K562 (cell line): Measurements from ENCODE around the gene CBX3. TPM values are rescaled to one million over a fixed set of nuclear protein-coding genes. Genes with fewer than 3 reads are reported as not detected.

ENCODE experiments used
- ARID2 ChIP-seq: fragments of 450-650 bp; IDR thresholded peaks from 2 replicates; pipeline ENCODE4 v1.6.1; 2017; ENCODE audit warnings: antibody characterized with exemption, mild to moderate bottlenecking
- CBX2 ChIP-seq: fragments of 200-600 bp; sonication (generic); IDR thresholded peaks from one replicate; pipeline ENCODE4 v1.6.1; 2012; ENCODE audit warnings: mild to moderate bottlenecking, low read length, inconsistent platforms; ENCODE audit not compliant: insufficient read depth, poor library complexity, severe bottlenecking
- CBX8 ChIP-seq: fragments of 200-600 bp; sonication (generic); IDR thresholded peaks from 2 replicates; pipeline ENCODE4 v1.6.1; 2012; ENCODE audit warnings: borderline replicate concordance, mixed run types, low read depth, mild to moderate bottlenecking, moderate library complexity, mixed read lengths, low read length, control low read depth, inconsistent platforms; ENCODE audit not compliant: poor library complexity, severe bottlenecking; ENCODE audit errors: extremely low read depth
- CHAMP1 ChIP-seq: fragments of 450-650 bp; IDR thresholded peaks from 2 replicates; pipeline ENCODE4 v1.6.1; 2016; ENCODE audit warnings: mild to moderate bottlenecking
- CHD1 ChIP-seq: fragments of 200-600 bp; sonication (generic); IDR thresholded peaks from one replicate; pipeline ENCODE4 v1.6.1; 2012; ENCODE audit warnings: mild to moderate bottlenecking, moderate library complexity, low read length, inconsistent platforms
- CHD4 ChIP-seq: fragments of 200-600 bp; sonication (generic); IDR thresholded peaks from 3 replicates; pipeline ENCODE4 v1.6.1; 2012; ENCODE audit warnings: low read depth, mild to moderate bottlenecking, mixed read lengths, low read length, inconsistent platforms; ENCODE audit not compliant: insufficient read depth, insufficient replicate concordance, poor library complexity, severe bottlenecking
- DNMT1 ChIP-seq: fragments of 450-650 bp; IDR thresholded peaks from 2 replicates; pipeline ENCODE4 v1.6.1; 2016; ENCODE audit warnings: antibody characterized with exemption, mild to moderate bottlenecking
- ELF1 ChIP-seq: fragments of 200-800 bp; sonication (Bioruptor generic); IDR thresholded peaks from 2 replicates; pipeline ENCODE4 v1.6.1; 2016; ENCODE audit warnings: missing genetic modification characterization, missing compliant biosample characterization
- EP400 ChIP-seq: fragments of 450-650 bp; IDR thresholded peaks from 2 replicates; pipeline ENCODE4 v1.6.1; 2017; ENCODE audit warnings: antibody characterized with exemption, mild to moderate bottlenecking, moderate library complexity
- ESRRB ChIP-seq: fragments of 250-450 bp; sonication (Bioruptor Pico); IDR thresholded peaks from 2 replicates; pipeline ENCODE4 v1.5.0; 2020; ENCODE audit warnings: mild to moderate bottlenecking, moderate library complexity, borderline replicate concordance
- FIP1L1 ChIP-seq: fragments of 200-400 bp; formaldehyde crosslinking; IDR thresholded peaks from 2 replicates; pipeline ENCODE4 v1.6.1; 2018; ENCODE audit warnings: mild to moderate bottlenecking, low read depth, low read length; ENCODE audit not compliant: poor library complexity, severe bottlenecking
- FOXJ2 ChIP-seq: fragments of 200-800 bp; sonication (Bioruptor generic); IDR thresholded peaks from 2 replicates; pipeline ENCODE4 v1.6.1; 2016; ENCODE audit warnings: missing genetic modification characterization, missing compliant biosample characterization
- FOXJ3 ChIP-seq: sonication (generic); formaldehyde crosslinking; IDR thresholded peaks from 2 replicates; pipeline ENCODE4 v1.4.0; 2020; ENCODE audit warnings: mild to moderate bottlenecking, missing genetic modification reagents
- FUS ChIP-seq: fragments of 200-400 bp; formaldehyde crosslinking; optimal IDR thresholded peaks from 2 replicates; pipeline ENCODE3; 2017; ENCODE audit warnings: low read depth, low read length
- HBP1 ChIP-seq: fragments of 450-650 bp; formaldehyde crosslinking; IDR thresholded peaks from 2 replicates; pipeline ENCODE4 v1.4.0; 2022; ENCODE audit warnings: missing genetic modification characterization
- HIVEP1 ChIP-seq: fragments of 250-450 bp; sonication (Bioruptor Pico); IDR thresholded peaks from 2 replicates; pipeline ENCODE4 v1.4.0; 2020; ENCODE audit warnings: mild to moderate bottlenecking
- KLF6 ChIP-seq: fragments of 250-450 bp; sonication (Bioruptor Pico); IDR thresholded peaks from 2 replicates; pipeline ENCODE4 v1.4.0; 2020; ENCODE audit warnings: mild to moderate bottlenecking, moderate library complexity, borderline replicate concordance
- MYNN ChIP-seq, 2 experiments: sonication (generic); formaldehyde crosslinking in 1 of 2; IDR thresholded peaks; 2 replicates each; pipeline versions ENCODE4 v1.5.0 to v1.6.1; 2016 to 2020; ENCODE audit warnings: antibody characterized with exemption in 1 of 2, missing genetic modification reagents in 1 of 2
- NR1H2 ChIP-seq: sonication (generic); formaldehyde crosslinking; IDR thresholded peaks from 2 replicates; pipeline ENCODE4 v1.4.0; 2020; ENCODE audit warnings: mild to moderate bottlenecking, missing genetic modification reagents
- POLR2H ChIP-seq: IDR thresholded peaks from 2 replicates; pipeline ENCODE4 v1.6.1; 2016; ENCODE audit warnings: missing genetic modification characterization, low read depth, mild to moderate bottlenecking, control low read depth, missing compliant biosample characterization, moderate library complexity
- RFX5 ChIP-seq: IDR thresholded peaks from 2 replicates; pipeline ENCODE4 v1.6.1; 2011; ENCODE audit warnings: low read depth, mild to moderate bottlenecking, improper control_type of control experiment, low read length
- STAT5B ChIP-seq: fragments of 250-450 bp; sonication (Bioruptor Pico); IDR thresholded peaks from 2 replicates; pipeline ENCODE4 v1.8.0; 2021; ENCODE audit warnings: mild to moderate bottlenecking, inconsistent platforms
- U2AF1 ChIP-seq: fragments of 200-400 bp; formaldehyde crosslinking; optimal IDR thresholded peaks from 2 replicates; pipeline ENCODE3; 2017; ENCODE audit warnings: mild to moderate bottlenecking, low read depth, low read length, moderate library complexity
- XRCC4 ChIP-seq: IDR thresholded peaks from one replicate; pipeline ENCODE4 v1.6.1; 2011; ENCODE audit not compliant: insufficient read depth, insufficient read length; ENCODE audit errors: extremely low read depth
- ZKSCAN3 ChIP-seq: fragments of 250-450 bp; sonication (Bioruptor Pico); IDR thresholded peaks from 2 replicates; pipeline ENCODE4 v1.4.0; 2020
- ZNF696 ChIP-seq: fragments of 250-450 bp; sonication (Bioruptor Pico); conservative IDR thresholded peaks from 2 replicates; pipeline ENCODE4 v1.4.0; 2020; ENCODE audit warnings: mild to moderate bottlenecking, moderate library complexity
- ZNF778 ChIP-seq: fragments of 450-650 bp; formaldehyde crosslinking; IDR thresholded peaks from 2 replicates; pipeline ENCODE4 v1.4.0; 2020; ENCODE audit warnings: mild to moderate bottlenecking, moderate library complexity
- polyA plus RNA-seq, 8 experiments: library from polyadenylated mRNA; depleted of rRNA in 4 of 8; stranded (reverse) in 5 of 8; unstranded in 3 of 8; fragments of >200 nt; fragmentation: Nextera tagmentation in 2 of 8; fragmentation: Illumina TruSeq in 1 of 8; extraction: Ambion mirVana in 2 of 8; extraction: Trizol in 1 of 8; gene quantifications; 2 replicates each; pipeline versions ENCODE4 v1.2.1 to v1.2.3, GENCODE V29; 2011 to 2014; ENCODE audit warnings: inconsistent platforms in 1 of 8, missing spikeins in 1 of 8
- total RNA-seq, 7 experiments: library from RNA; depleted of rRNA in 6 of 7; stranded (reverse); fragments of >200 nt in 6 of 7; fragmentation: Illumina TruSeq in 2 of 7; extraction: Trizol in 2 of 7; gene quantifications; 2 replicates each; pipeline versions ENCODE4 v1.2.1 to v1.2.3, GENCODE V29; 2011 to 2021; ENCODE audit warnings: low replicate concordance in 1 of 7

CBX3 gene
- total and polyA plus RNA-seq, 9 of the 15 experiments (the other 6 are each of a cell fraction or from before 2014, with no cell fraction given), result 198 to 413 (median 328) TPM

- TF ChIP-seq XRCC4 (no peak), POLR2H (tag) (no peak; the same call in 1 of the 2 replicates), NR1H2 (CRISPR knock-in tag) (no peak), CHAMP1 (no peak), CHD1 (no peak), RFX5 (no peak), MYNN (IDR thresholded peaks at IDR 0.05) (no peak), MYNN (CRISPR knock-in tag; IDR thresholded peaks at IDR 0.05) (no peak), CBX8 (no peak), CHD4 (no peak), ESRRB (CRISPR knock-in tag) (no peak), KLF6 (CRISPR knock-in tag) (no peak), EP400 (no peak), FUS (no peak), FOXJ2 (tag) (0 out of 2 replicates have a peak, but pooled peaks have one; percentile 48), ZKSCAN3 (CRISPR knock-in tag) (no peak), HBP1 (CRISPR knock-in tag) (no peak), ZNF696 (CRISPR knock-in tag) (no peak), FOXJ3 (CRISPR knock-in tag) (no peak), CBX2 (no peak), DNMT1 (no peak), FIP1L1 (no peak), U2AF1 (no peak), HIVEP1 (CRISPR knock-in tag) (no peak), ARID2 (no peak), ZNF778 (CRISPR knock-in tag) (no peak), ELF1 (tag) (no peak), STAT5B (CRISPR knock-in tag) (no peak)
Measured at GRCh38 chr7:26238032-26238431, 36.5 kb downstream of the CBX3 start (continued).
